ENCODE results near the gene ATRIP.

- TF ChIP-seq CTCF (conservative IDR thresholded peaks at IDR 0.05) (no peak), EZH2 (IDR thresholded peaks at IDR 0.05; ENCODE audit: low read depth) (no peak)
These were observed 31.9 kb upstream of the ATRIP start for GRCh38 chr3:48414376-48415250.
